GM12878 (cell line): ENCODE measurements around the gene SGMS1. TPM values are rescaled to one million over a fixed set of nuclear protein-coding genes. Genes with fewer than 3 reads are reported as not detected.

Source experiments
- BACH1 ChIP-seq: fragments of 450-650 bp; IDR thresholded peaks from 2 replicates; pipeline ENCODE4 v1.6.1; 2017; ENCODE audit warnings: mild to moderate bottlenecking, borderline replicate concordance
- BCL11A ChIP-seq: IDR thresholded peaks from 2 replicates; pipeline ENCODE4 v1.6.1; 2011; ENCODE audit warnings: low read depth, low read length
- BRCA1 ChIP-seq: IDR thresholded peaks from 2 replicates; pipeline ENCODE4 v1.6.1; 2011; ENCODE audit warnings: low read depth, low read length, improper control_type of control experiment
- CBX5 ChIP-seq: sonication (generic); IDR thresholded peaks from 2 replicates; pipeline ENCODE4 v1.6.1; 2016; ENCODE audit warnings: low read depth, moderate library complexity, mild to moderate bottlenecking, inconsistent platforms
- ETV6 ChIP-seq, 2 experiments: fragments of 450-650 bp in 1 of 2; IDR thresholded peaks in 1 of 2; conservative IDR thresholded peaks in 1 of 2; 2 replicates each; pipeline ENCODE4 v1.6.1; 2014; ENCODE audit warnings: antibody characterized with exemption in 1 of 2, borderline replicate concordance in 1 of 2, low read depth in 1 of 2, mild to moderate bottlenecking in 1 of 2, moderate library complexity in 1 of 2
- GATAD2B ChIP-seq: fragments of 450-650 bp; conservative IDR thresholded peaks from 2 replicates; pipeline ENCODE4 v1.6.1; 2017; ENCODE audit warnings: low read depth, mild to moderate bottlenecking, moderate library complexity
- IKZF2 ChIP-seq, 2 experiments: fragments of 450-650 bp; IDR thresholded peaks; 2 replicates each; pipeline ENCODE4 v1.6.1; 2017; ENCODE audit warnings: mild to moderate bottlenecking in 2 of 2, moderate library complexity in 2 of 2
- JUND ChIP-seq: IDR thresholded peaks from 2 replicates; pipeline ENCODE4 v1.6.1; 2012; ENCODE audit warnings: low read depth, mild to moderate bottlenecking, low read length, improper control_type of control experiment, moderate library complexity
- RBBP5 ChIP-seq: fragments of 200-600 bp; sonication (generic); conservative IDR thresholded peaks from 2 replicates; pipeline ENCODE4 v1.6.1; 2016
- SIN3A ChIP-seq: IDR thresholded peaks from 2 replicates; pipeline ENCODE4 v1.6.1; 2012; ENCODE audit warnings: low read depth, low read length, improper control_type of control experiment
- SMARCA5 ChIP-seq: fragments of 450-650 bp; IDR thresholded peaks from 2 replicates; pipeline ENCODE4 v1.6.1; 2017; ENCODE audit warnings: mild to moderate bottlenecking
- SRF ChIP-seq, 2 experiments: IDR thresholded peaks; 2 replicates each; pipeline ENCODE4 v1.6.1; 2011; ENCODE audit warnings: low read depth in 2 of 2, low read length in 2 of 2, mild to moderate bottlenecking in 1 of 2, moderate library complexity in 1 of 2
- ZNF207 ChIP-seq: fragments of 450-650 bp; IDR thresholded peaks from 2 replicates; pipeline ENCODE4 v1.6.1; 2014; ENCODE audit warnings: antibody characterized with exemption, mild to moderate bottlenecking, borderline replicate concordance
- ZNF24 ChIP-seq: fragments of 450-650 bp; IDR thresholded peaks from 2 replicates; pipeline ENCODE4 v1.6.1; 2017; ENCODE audit warnings: antibody characterized with exemption, mild to moderate bottlenecking
- polyA plus RNA-seq, 11 experiments: library from polyadenylated mRNA; depleted of rRNA in 4 of 11; unstranded in 6 of 11; stranded (reverse) in 5 of 11; fragments of >200 nt; fragmentation: Nextera tagmentation in 4 of 11; fragmentation: Illumina TruSeq in 1 of 11; extraction: Ambion mirVana in 4 of 11; extraction: Trizol in 1 of 11; gene quantifications; 1 replicate in 1 of 11; 2 replicates in 10 of 11; pipeline versions ENCODE4 v1.2.1 to v1.2.3, GENCODE V29; 2011 to 2016; ENCODE audit warnings: inconsistent platforms in 2 of 11, missing spikeins in 2 of 11, low read depth in 1 of 11
- total RNA-seq, 4 experiments: library from RNA; depleted of rRNA in 3 of 4; stranded (reverse); fragments of >200 nt in 3 of 4; fragmentation: Illumina TruSeq in 1 of 4; extraction: Trizol in 1 of 4; gene quantifications; 2 replicates each; pipeline versions ENCODE4 v1.2.1 to v1.2.3, GENCODE V29; 2013 to 2021
- TF ChIP-seq, protein P1 (sequence below): fragments of 450-650 bp; IDR thresholded peaks from 2 replicates; pipeline ENCODE4 v1.6.1; 2016; ENCODE audit warnings: mild to moderate bottlenecking
- TF ChIP-seq, protein P2 (sequence below): IDR thresholded peaks from 2 replicates; pipeline ENCODE4 v1.6.1; 2012; ENCODE audit warnings: low read depth, low read length, improper control_type of control experiment
- TF ChIP-seq, protein P3 (sequence below): fragments of 150-350 bp; IDR thresholded peaks from 2 replicates; pipeline ENCODE4 v1.6.1; 2016; ENCODE audit warnings: low read depth, low read length
- TF ChIP-seq, protein P4 (sequence below): IDR thresholded peaks from 2 replicates; pipeline ENCODE4 v1.6.1; 2012; ENCODE audit warnings: low read depth, low read length, improper control_type of control experiment
- TF ChIP-seq, protein P5 (sequence below): IDR thresholded peaks from 2 replicates; pipeline ENCODE4 v1.6.1; 2011; ENCODE audit warnings: borderline replicate concordance, low read depth, mild to moderate bottlenecking, moderate library complexity, low read length; ENCODE audit not compliant: insufficient read depth, poor library complexity, severe bottlenecking
- TF ChIP-seq, protein P6 (sequence below): IDR thresholded peaks from 2 replicates; pipeline ENCODE4 v1.6.1; 2011; ENCODE audit warnings: low read depth, low read length, improper control_type of control experiment, borderline replicate concordance

SGMS1 gene
- total and polyA plus RNA-seq, 10 of the 15 experiments (the other 5 are each of a cell fraction or from before 2014, with no cell fraction given) = 1.4 to 14.5 (median 4.9) TPM

DNA sequence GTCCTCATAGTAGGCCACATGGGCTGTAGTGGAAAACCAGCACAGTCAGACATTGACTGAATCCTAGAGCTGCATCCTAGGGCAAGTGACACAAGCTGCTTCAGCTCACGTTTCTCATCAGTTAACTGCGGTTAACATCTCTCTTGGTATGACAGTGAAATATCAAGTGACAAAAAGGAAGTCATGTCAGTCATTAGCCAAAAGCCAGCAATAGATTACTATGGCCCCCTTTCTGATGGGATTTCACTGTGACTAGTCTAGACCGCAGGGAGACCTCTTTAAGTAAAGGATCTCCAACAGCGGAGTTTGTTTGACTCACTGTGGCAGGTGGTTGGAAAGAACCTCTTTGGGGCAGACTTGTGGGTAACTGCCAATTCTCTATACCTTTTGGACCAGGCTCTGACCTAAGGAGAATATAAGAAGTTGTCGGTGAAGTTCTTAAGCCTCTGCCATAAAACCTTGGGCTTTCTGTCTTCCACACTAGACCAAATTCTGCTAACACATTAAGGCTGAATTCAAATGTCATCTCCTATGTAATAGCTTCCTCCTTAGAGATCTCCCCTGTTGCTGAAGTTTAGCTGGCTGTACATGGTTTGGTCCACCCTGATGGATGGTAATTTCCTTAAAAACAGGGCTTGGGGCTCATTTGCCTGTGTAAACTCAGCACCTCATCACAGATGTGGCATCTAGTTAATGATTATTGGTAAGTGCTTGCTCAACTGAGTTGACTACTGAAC, 115.3 kb downstream of the SGMS1 start (continued):
- TF ChIP-seq, protein P1, sequence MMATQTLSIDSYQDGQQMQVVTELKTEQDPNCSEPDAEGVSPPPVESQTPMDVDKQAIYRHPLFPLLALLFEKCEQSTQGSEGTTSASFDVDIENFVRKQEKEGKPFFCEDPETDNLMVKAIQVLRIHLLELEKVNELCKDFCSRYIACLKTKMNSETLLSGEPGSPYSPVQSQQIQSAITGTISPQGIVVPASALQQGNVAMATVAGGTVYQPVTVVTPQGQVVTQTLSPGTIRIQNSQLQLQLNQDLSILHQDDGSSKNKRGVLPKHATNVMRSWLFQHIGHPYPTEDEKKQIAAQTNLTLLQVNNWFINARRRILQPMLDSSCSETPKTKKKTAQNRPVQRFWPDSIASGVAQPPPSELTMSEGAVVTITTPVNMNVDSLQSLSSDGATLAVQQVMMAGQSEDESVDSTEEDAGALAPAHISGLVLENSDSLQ = peak; percentile 95
- TF ChIP-seq, protein P2, sequence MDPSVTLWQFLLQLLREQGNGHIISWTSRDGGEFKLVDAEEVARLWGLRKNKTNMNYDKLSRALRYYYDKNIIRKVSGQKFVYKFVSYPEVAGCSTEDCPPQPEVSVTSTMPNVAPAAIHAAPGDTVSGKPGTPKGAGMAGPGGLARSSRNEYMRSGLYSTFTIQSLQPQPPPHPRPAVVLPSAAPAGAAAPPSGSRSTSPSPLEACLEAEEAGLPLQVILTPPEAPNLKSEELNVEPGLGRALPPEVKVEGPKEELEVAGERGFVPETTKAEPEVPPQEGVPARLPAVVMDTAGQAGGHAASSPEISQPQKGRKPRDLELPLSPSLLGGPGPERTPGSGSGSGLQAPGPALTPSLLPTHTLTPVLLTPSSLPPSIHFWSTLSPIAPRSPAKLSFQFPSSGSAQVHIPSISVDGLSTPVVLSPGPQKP = no peak
- TF ChIP-seq BACH1 (peak; percentile 97), BCL11A (peak; percentile 100), IKZF2 (IDR thresholded peaks at IDR 0.05) (peak; percentile 100), JUND (peak; percentile 95), SRF (IDR thresholded peaks at IDR 0.05; ENCODE audit: low read depth in 2 of 2, low read length in 2 of 2) (peak in 1 of 2 experiments; percentile 77; a peak in 2 of 4 replicates), CBX5 (peak; percentile 96), RBBP5 (no peak), BRCA1 (no peak), SMARCA5 (peak; percentile 39; the same call in 1 of the 2 replicates), ETV6 (conservative IDR thresholded peaks at IDR 0.05 in 1 of 2, IDR thresholded peaks at IDR 0.05 in 1 of 2; ENCODE audit: borderline replicate concordance in 1 of 2, low read depth in 1 of 2) (peak in 1 of 2 experiments; percentile 96; a peak in 2 of 4 replicates), ZNF207 (0 out of 2 replicates have a peak, but pooled peaks have one; percentile 48), GATAD2B (peak; percentile 99), SIN3A (no peak), ZNF24 (peak; percentile 90)
- TF ChIP-seq, protein P3, sequence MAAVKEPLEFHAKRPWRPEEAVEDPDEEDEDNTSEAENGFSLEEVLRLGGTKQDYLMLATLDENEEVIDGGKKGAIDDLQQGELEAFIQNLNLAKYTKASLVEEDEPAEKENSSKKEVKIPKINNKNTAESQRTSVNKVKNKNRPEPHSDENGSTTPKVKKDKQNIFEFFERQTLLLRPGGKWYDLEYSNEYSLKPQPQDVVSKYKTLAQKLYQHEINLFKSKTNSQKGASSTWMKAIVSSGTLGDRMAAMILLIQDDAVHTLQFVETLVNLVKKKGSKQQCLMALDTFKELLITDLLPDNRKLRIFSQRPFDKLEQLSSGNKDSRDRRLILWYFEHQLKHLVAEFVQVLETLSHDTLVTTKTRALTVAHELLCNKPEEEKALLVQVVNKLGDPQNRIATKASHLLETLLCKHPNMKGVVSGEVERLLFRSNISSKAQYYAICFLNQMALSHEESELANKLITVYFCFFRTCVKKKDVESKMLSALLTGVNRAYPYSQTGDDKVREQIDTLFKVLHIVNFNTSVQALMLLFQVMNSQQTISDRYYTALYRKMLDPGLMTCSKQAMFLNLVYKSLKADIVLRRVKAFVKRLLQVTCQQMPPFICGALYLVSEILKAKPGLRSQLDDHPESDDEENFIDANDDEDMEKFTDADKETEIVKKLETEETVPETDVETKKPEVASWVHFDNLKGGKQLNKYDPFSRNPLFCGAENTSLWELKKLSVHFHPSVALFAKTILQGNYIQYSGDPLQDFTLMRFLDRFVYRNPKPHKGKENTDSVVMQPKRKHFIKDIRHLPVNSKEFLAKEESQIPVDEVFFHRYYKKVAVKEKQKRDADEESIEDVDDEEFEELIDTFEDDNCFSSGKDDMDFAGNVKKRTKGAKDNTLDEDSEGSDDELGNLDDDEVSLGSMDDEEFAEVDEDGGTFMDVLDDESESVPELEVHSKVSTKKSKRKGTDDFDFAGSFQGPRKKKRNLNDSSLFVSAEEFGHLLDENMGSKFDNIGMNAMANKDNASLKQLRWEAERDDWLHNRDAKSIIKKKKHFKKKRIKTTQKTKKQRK = no peak
- TF ChIP-seq, protein P4, sequence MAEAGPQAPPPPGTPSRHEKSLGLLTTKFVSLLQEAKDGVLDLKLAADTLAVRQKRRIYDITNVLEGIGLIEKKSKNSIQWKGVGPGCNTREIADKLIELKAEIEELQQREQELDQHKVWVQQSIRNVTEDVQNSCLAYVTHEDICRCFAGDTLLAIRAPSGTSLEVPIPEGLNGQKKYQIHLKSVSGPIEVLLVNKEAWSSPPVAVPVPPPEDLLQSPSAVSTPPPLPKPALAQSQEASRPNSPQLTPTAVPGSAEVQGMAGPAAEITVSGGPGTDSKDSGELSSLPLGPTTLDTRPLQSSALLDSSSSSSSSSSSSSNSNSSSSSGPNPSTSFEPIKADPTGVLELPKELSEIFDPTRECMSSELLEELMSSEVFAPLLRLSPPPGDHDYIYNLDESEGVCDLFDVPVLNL = no peak; the same call in 1 of the 2 replicates
- TF ChIP-seq, protein P5, sequence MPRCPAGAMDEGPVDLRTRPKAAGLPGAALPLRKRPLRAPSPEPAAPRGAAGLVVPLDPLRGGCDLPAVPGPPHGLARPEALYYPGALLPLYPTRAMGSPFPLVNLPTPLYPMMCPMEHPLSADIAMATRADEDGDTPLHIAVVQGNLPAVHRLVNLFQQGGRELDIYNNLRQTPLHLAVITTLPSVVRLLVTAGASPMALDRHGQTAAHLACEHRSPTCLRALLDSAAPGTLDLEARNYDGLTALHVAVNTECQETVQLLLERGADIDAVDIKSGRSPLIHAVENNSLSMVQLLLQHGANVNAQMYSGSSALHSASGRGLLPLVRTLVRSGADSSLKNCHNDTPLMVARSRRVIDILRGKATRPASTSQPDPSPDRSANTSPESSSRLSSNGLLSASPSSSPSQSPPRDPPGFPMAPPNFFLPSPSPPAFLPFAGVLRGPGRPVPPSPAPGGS = peak; percentile 99
- TF ChIP-seq, protein P6, sequence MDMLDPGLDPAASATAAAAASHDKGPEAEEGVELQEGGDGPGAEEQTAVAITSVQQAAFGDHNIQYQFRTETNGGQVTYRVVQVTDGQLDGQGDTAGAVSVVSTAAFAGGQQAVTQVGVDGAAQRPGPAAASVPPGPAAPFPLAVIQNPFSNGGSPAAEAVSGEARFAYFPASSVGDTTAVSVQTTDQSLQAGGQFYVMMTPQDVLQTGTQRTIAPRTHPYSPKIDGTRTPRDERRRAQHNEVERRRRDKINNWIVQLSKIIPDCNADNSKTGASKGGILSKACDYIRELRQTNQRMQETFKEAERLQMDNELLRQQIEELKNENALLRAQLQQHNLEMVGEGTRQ = no peak; the same call in 1 of the 2 replicates
